HCT116 (cell line): ENCODE measurements around the gene ARL4A.
"Not testable (repeated sequence)": the region's sequence is repeated elsewhere in the genome, so short reads cannot be mapped to it uniquely, and the experiment has no call there.

Experiments used
- POLR2A ChIP-seq: IDR thresholded peaks from 2 replicates; pipeline ENCODE4 v1.7.0; 2011; ENCODE audit warnings: borderline replicate concordance; ENCODE audit not compliant: insufficient read depth, insufficient read length; ENCODE audit errors: extremely low read depth
- RAD21 ChIP-seq: IDR thresholded peaks from 2 replicates; pipeline ENCODE4 v1.6.1; 2012; ENCODE audit warnings: low read depth, mild to moderate bottlenecking
- YY1 ChIP-seq: IDR thresholded peaks from 2 replicates; pipeline ENCODE4 v1.6.1; 2011; ENCODE audit warnings: low read length, low read depth, moderate library complexity, mild to moderate bottlenecking; ENCODE audit not compliant: insufficient replicate concordance; ENCODE audit errors: extremely low read depth
- ZFX ChIP-seq: fragments of 450-650 bp; IDR thresholded peaks from 2 replicates; pipeline ENCODE4 v1.6.1; 2017
- TF ChIP-seq, protein P1 (sequence below), 3 experiments: fragments of 200-600 bp in 1 of 3; sonication (generic) in 1 of 3; IDR thresholded peaks in 2 of 3; conservative IDR thresholded peaks in 1 of 3; 2 replicates each; pipeline ENCODE4 v1.5.1; 2012 to 2017; ENCODE audit warnings: low read depth in 2 of 3, low read length in 2 of 3, antibody characterized with exemption in 1 of 3, borderline replicate concordance in 1 of 3, control low read depth in 1 of 3, mild to moderate bottlenecking in 1 of 3, mixed read lengths in 1 of 3, mixed run types in 1 of 3, moderate library complexity in 1 of 3; ENCODE audit not compliant: insufficient read depth in 1 of 3

GRCh38 chr7:12660986-12661385, 26.4 kb upstream of the ARL4A start:
- TF ChIP-seq, protein P1, sequence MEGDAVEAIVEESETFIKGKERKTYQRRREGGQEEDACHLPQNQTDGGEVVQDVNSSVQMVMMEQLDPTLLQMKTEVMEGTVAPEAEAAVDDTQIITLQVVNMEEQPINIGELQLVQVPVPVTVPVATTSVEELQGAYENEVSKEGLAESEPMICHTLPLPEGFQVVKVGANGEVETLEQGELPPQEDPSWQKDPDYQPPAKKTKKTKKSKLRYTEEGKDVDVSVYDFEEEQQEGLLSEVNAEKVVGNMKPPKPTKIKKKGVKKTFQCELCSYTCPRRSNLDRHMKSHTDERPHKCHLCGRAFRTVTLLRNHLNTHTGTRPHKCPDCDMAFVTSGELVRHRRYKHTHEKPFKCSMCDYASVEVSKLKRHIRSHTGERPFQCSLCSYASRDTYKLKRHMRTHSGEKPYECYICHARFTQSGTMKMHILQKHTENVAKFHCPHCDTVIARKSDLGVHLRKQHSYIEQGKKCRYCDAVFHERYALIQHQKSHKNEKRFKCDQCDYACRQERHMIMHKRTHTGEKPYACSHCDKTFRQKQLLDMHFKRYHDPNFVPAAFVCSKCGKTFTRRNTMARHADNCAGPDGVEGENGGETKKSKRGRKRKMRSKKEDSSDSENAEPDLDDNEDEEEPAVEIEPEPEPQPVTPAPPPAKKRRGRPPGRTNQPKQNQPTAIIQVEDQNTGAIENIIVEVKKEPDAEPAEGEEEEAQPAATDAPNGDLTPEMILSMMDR (IDR thresholded peaks at IDR 0.05 in 2 of 3, conservative IDR thresholded peaks at IDR 0.05 in 1 of 3; ENCODE audit: borderline replicate concordance in 1 of 3, insufficient read depth in 1 of 3, low read depth in 2 of 3, low read length in 2 of 3): not testable (repeated sequence)
- not testable (repeated sequence) for TF ChIP-seq ZFX, YY1, POLR2A, RAD21
